GM21526 (cell line): ENCODE data around the gene FLRT1.

Source experiments
- ATAC-seq: cut with Tn5 transposase; IDR thresholded peaks from one replicate; pipeline ENCODE4 v1.9.1; 2021; ENCODE audit warnings: moderate library complexity; ENCODE audit not compliant: unreplicated experiment, low FRiP score

Gene FLRT1

DNA sequence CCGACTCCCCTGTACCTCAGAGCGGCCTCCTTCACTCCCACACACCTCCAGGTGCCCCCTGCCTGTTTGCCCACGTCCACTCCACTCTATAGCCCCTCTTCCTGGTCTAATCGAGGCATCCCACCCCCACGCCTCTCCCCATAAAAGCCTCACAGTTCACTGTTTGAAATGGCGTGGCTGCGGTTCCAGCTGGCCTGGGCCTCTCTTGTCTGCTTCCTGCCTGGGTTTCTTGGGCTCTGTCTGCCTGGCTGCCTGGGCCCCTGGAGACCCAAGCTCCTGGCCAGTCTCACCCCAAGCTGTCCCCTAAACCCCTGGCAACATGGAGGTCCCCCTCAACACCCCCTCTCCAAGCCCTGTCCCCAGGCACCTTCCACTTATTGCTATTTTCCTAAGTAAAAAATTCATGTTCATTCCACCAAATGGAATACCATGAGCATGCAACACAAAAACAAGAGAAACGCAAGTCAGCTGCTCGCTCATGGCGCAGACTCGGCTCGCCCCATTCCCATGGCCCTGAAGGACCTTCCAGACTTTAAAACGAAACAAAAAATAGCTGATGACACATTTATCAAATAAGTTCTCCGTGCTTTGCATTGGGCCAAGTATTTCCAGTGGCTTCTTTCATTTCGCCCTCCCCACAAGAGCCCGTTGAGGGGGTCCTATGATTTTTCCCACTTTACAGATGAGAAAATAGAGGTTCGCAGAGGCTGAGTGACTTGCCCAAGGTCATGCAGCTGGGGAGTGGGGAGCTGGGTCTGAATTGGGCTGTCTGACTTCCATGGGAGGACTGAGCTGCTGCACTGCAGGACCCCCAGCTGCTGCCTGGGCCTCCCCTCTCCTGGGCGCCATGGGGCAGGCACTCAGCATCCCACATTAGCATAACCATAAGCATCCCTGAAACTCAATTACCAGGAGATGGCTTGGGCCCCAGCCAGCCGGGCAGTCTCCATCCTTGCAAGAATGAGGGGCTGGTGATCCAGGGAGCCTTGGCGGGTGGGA lies 11.7 kb upstream of the FLRT1 start:
- ATAC-seq: no peak

DNA sequence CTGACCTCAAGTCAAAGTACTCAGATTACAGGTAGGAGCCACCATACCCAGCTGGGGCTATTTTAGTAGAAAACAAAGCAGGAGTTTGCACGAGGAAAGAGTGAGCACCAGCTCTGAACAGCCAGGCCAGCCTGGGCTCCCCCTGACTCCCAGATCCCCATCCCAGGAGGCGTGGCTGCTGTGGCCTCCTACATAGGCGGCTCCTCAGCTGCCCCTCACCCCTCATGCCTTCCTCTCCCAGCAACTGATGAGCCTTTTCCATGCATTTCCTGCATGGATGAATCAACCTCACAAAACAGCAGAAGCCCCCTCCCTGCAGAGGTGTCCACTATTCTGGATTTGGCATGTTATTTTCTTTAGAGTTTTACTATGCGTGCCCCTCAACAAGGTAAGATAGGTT lies 10.5 kb upstream of the FLRT1 start:
- no peak for ATAC-seq

DNA sequence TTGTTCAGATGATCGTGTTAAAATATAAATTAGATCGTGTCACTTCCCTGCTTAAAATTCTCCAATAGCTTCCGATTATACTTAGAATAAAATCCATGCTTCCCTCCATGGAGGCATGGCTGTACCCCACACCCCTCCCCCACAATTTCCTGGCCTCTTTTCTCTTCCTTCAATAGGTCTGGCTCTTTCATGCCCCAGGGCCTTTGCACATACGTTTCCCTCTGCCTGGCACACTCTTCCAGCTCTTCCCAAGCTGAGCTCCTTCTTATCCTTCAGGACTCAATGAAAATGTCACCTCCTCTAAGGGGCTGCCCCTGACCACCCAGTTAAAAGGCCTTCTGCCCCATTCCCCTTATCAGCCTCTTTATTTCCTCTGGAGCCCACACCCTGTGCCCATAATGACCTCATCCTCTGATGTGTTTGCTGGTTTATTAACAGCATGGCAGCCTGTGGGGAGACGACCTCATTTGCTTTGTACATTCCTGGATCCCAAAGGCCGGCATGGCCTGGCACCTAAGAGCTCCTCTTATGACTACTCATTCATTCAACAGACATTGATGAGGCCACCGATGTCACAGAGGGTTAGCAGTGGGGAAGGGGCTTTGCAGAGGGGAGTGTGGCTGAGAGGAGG lies 9.0 kb upstream of the FLRT1 start:
- ATAC-seq: no peak

DNA sequence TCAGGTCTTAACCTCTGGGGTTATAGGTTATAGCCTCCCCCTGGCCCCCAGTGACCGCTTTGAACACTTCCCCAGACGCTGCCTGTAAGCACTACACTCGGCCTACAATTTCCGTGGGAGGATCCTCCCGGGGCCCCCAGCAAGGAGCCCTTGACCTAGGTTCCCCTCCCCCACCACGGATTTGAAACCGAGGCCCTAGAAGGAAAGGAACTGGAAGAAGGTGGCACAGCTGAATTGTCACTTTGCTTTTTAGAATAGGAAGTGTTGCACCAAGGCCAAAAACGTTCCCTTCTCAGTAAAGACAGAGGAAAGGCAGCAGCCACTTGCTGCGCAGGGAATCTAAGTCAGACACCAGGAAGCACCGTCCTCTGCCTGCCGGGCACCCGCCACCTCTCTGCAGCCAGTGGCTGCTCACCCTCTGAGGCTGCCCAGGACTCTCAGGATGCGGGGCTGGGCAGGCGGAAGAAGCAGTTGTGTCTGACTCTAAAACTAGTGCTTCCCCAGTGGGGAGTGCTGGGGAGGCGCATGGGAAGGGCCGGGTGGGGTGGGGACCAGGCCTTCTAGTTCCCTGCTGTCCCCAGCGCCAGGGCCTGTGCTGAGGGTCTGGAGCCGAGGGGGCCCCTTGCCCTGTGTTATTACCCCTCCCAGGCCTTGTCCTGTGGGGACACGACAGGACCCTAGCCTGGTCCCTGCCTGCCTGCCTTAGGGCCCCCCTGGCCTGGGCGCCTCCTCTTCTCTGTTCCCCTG lies 7.9 kb upstream of the FLRT1 start:
- ATAC-seq: no peak

DNA sequence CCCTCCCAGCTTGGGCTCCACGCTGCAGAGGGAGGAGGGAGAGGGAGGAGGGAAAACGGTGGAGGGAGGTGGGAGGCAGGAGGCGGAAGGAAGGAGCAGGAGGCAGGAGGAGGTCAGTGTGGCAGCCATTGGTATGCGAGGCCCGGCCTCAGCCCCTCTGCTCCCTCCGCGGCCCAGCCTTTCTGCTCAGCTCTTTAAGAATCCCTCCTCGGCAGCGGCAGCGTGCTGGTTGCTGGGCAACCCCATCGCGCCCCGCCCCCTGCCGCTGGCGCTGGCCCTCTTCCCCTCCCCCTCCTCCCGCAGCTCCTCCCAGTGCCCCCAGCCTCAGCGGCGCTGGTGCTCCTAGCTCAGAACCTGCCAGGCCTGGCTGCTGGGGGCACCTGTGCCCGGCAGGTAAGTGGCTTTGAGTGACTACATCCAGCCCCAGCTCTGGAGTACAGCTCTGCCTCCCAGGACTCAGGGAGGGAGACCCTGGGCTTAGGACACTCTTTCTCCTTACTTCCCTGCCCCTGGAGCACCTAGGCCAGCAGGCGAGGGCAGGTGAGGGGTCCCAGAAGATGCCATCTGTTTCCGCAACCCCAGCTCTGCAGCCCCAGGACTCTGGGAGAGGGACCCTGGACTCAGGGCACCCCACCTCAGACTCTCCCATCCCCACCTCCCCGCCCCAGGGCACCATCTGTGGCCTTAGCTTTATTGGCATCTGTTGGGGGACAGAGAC lies 7.2 kb upstream of the FLRT1 start:
- ATAC-seq: no peak

DNA sequence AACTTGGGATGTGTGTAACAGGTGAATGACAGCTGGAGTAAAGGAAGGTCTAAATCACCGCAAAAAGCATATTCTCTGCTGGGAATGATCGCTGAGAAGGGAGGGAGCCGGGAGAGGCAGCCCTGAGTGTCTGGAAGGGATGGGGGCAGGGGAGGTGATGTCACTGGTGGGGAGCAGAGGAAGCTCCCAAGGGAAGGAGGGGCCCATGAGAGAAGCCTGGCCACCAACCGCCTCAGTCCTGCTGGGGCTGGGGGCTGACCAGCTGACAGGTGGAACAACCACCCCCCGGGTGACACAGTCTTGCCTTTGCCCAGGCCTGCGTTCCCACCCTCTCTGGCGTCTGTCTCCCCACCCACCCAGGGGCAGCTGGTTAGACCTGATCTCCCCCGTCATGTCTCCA lies 6.0 kb upstream of the FLRT1 start:
- ATAC-seq: no peak

DNA sequence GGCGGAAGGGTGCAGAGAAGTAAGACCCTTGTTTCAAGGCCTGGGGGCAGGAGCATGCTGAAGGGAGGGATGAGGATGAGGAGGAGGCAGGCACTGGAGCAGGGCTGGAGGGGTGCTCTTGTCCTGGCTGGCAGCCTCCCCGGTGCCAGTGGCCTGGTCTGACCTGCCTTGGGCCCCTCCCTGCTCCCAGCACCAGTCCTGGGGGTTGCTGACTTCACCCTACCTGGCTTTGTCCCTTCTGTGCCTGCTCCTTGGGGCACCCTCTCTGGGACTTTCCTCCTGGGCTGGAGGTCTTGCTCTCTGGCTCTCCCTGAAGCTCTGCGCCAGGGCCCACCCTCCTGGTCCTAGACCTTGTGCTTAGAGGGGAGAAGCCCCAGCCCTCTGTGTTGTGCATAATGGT lies 4.7 kb upstream of the FLRT1 start:
- ATAC-seq: no peak

DNA sequence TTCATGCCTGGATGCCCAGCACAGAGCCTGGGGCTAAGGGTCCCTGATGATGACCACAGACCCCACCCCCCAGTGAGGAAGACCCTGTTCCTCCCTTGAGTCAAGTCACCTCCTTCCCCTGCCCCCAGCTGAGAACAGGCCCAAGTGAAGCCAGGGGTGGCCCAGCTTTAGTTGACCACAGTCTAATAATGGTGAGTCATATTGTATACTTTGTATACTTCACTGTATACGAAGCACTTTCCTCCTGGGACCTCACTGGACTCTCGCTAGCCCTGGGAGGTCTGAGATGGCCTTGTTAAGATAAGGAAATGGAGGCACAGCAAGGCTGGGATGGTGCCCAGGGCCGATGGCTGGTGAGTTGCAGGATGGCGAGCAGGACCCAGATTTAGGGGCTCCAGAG lies 3.7 kb upstream of the FLRT1 start:
- no peak for ATAC-seq

DNA sequence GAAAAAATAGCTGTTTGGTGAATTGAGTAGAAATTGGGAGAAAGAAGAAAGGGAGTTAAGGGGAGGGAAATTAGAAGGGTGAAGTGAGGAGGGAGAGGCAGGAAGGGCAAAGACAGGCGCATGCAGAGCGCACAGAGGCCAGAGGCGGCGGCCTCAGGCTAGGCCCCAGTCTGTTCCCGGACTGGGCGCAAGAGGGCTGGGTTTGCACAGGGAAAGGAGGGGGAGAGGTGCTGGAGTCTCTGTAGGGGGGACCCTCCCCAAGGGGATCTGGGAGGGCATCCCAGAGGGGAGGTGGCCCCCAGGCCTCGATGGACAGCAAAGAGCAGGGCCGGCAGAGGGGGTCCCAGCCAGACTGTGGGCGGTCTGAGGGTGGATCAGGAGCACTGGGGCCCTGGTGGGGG lies 1.3 kb upstream of the FLRT1 start:
- ATAC-seq: no peak

DNA sequence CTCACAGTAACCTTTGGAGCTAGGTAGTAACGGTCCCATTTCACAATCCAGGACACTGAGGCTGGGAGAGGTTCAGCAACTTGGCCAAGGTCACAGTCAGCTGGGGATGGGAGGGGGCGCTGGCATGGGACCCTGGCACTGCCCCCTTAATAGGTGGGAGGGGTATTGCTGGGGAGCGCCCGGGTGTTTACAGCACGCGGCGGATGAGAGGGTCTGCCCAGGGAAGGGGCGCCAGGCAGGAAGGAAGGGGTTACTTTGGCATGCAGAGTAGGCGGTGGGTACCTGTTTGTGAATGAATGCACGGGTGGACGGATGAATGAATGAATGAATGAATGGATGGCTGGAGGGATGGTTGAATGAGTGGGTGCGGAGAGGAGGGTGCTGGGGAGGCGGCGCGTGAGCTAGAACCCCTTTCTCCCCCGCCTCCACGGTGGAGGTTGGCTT lies 628 bp upstream of the FLRT1 start:
- no peak for ATAC-seq

DNA sequence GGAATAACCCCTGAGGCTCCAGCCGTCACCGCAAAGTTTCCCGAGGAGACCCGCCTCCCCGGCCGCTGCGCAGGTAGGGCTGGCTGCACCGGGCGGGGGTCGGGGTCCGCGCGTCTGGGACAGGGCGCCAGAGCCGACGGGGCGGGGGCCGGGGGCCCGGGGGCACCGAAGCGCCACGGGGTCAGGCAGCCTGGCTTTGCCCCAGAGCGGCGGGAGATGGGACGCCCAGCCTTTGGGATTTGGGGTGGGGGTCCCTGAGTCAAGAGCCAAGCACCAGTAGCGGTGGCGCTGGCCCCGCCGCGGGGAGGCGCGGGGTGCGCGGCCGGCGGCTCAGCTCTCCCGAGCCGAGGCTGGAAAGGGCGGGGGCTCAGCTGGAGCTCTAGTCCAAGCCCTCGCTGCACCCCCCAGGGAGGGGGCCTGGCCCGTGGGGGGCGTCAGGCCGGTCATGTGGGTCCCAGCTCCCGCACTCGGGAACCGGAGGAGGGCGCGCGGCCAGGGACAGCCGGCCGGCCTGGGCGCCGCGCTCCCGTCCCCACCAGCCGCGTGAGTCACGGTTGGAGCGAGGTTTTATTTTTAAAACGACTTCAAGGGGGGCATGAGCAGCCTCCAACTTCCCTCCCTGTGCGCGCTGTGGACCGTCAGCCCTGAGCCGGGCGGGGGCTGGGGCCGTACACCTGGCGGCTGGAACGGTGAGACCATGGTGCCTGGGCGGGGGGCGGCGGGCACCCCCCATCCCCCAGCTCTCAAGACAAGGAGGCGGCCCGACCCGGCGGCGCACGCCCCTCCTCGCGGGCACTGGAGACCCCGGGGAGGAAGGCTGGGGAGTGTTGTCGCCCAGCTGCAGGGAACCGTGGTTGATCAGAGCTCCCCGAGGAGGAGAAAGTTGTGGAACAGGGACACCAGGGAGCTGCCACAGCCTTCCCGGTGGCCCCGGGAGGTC lies 626 bp downstream of the FLRT1 start:
- ATAC-seq: no peak

DNA sequence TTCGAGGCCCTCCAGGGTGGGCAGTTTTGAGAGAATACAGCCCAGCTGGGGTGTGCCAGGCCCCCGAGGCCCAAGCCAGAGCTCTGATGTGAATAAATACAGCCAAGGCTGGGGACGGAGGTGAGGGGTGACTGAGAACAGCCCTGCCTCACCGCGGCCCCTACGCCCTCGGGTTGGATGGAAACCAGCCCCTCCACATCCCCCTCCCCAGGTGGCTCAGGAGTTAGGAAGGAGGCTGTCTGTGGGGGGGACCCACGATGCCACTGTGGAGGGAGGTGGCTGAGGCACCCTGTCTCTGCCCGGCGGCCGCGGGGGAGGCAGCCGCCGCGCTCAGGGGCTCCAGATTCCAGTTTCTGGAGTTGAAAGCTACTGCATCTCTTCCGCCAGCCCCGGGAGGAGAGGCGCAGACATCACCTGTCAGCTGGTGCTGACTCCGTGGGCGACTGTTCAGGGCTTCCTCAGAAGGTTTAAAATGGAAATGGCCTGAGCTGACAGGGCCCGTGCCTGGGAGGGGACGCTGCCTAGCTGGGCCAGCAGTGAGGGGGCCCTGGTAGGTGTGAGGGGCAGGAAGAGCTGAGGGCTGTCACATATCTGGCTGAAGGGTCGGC lies 1.4 kb downstream of the FLRT1 start:
- no peak for ATAC-seq

DNA sequence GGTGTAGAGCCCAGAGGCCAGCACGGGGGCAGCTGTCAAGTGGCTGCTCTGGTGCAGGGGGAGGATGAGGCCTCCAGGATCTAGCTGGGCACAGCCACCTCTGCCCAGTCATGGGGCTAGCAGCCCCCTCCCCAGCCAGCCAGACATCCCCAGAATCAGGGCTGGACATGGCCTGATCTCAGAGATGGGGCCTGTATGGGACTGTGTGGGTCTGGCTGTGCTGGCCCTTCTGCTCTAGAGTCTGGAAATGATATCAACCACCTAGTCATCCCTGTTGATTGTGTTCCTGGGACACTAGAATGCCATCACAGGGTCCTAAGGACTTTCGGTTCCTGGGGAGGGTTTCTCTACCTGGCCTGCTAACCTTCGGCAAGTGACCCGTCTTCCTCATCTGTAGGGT lies 2.8 kb downstream of the FLRT1 start:
- ATAC-seq: no peak

DNA sequence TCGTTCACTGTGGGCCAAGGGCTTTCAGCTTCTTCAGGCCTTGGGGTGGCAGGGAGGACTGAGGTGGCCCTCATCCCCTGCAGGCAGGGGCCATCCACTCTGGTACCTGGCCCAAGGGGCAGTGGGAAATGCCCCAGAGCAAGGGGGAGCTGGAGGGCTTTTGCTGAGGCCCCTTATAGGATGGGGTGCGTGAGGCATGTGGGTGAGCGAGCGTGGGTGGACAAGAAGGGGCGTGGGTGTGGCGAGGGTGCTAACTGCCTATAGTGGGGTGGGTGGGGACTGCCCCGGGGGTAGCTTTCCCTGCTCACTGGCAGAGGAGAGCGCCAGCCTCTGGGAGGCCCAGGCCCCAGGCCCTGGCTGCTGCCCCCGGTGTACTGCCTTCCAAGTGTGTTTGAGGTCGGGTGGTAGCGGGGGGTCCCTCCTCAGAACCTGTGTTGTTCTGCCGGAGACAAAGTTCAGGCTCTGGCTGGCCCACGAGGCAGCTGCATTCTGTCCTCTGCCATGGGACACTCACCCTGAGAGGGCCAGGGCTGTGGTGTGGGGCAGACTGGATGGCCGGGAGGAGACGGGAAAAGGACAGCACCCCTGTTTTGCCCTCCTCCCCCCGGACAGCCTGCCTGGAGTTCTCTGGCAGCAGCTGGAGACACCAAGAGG lies 3.4 kb downstream of the FLRT1 start:
- ATAC-seq: no peak

DNA sequence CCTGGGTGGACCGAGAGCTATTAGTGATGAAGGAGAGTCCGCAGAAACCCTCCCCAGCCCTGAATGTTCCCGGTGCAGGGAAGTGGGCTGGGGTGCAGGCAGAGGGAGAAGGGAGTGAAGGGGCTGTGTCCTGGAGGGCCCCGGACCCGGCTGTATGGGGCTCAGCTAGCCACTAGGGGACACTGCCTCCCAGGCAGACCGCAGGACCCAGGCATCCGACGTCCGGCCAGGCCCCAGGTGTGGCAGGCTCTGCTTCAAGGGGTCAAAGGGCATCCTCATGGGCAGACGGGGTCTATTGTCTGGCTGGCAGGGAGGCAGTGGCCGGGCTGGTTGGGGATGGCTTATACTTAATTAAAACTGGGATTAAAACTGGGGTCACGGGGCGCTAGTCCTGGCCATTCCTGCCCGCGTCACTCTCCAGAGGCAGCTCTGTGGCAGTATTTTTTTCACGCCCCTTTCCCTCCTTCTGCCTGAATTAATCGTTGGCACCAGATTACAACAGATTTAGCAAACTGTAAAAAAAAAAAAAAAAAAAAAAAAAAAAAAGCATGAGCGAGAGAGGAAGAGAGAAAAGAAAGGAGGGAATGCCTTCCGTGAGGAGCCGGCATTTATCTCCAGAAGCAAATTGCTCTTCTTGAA lies 5.1 kb downstream of the FLRT1 start:
- no peak for ATAC-seq

DNA sequence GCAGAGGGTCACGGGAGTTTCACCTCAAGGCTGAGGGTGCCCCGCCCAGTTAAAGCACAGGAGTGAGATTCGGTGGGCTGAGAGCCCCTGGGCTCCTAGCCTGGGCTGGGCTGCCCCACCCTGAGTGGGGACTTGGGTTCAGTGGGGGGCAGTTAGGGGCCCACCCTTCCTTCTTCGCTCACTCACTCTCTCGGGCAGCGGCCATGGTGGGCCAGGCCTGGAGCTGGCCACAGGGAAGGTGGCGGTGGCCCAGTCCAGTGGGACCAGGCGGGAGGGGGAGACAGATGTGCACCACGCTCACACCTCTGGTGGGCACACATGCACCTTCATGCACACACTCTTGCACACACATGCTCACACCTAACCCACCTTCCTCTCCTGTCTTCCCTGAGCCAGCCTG lies 6.1 kb downstream of the FLRT1 start:
- ATAC-seq: no peak

DNA sequence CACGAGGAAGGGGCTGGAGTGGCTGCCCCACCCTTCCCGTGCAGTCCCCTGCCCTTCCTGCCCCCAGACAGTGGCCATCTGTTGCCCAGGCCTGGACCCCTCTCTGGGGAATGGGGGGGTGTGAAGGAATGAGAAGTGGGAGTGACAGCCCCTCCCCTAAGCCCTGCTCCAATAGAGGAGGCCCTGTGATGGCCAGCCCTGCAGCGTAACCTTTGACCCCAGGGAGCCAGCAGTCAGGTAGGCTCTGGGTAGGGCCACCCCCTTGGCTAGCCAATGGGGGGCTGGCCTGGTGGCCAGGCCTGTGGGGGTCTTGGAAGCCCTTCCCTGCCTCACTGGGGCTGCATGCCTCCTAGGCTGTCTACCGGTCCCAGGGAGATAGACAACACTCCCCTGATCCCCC lies 6.6 kb downstream of the FLRT1 start:
- no peak for ATAC-seq

DNA sequence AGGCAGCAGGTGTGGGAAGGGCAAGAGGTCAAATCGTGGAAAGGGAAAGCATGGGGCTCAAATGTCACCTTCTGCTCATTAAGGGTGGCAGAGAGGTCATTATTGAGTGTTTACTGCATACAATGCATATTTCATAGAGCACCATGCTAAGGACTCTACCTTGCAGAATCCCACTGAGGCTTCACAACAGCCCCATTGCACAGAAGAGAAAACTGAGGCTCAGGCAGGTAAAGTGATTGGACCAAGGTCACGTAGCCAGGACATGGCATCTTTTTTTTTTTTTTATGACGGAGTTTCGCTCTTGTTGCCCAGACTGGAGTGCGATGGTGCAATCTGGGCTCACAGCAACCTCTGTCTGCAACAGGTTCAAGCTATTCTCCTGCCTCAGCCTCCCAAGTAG lies 7.8 kb downstream of the FLRT1 start:
- no peak for ATAC-seq
